H1 (cell line): Measurements from ENCODE around the gene TMEM121B.

Source experiments
- CTCF ChIP-seq, 3 experiments: IDR thresholded peaks; 1 replicate in 2 of 3; 2 replicates in 1 of 3; pipeline versions ENCODE4 v1.5.1 to v1.6.1; 2011; ENCODE audit warnings: low read length in 3 of 3, mild to moderate bottlenecking in 3 of 3, inconsistent platforms in 2 of 3, low read depth in 1 of 3, moderate library complexity in 1 of 3; ENCODE audit not compliant: insufficient read depth in 1 of 3; ENCODE audit errors: control extremely low read depth in 1 of 3
- EZH2 ChIP-seq: fragments of 200-600 bp; sonication (generic); IDR thresholded peaks from 2 replicates; pipeline ENCODE4 v1.7.1; 2012; ENCODE audit warnings: low read depth, mild to moderate bottlenecking, moderate library complexity, low read length, inconsistent platforms; ENCODE audit not compliant: severe bottlenecking
- JUND ChIP-seq: IDR thresholded peaks from 2 replicates; pipeline ENCODE4 v1.6.1; 2011; ENCODE audit warnings: mild to moderate bottlenecking, improper control_type of control experiment, low read length
- POLR2A ChIP-seq, 2 experiments: IDR thresholded peaks; 1 replicate in 1 of 2; 2 replicates in 1 of 2; pipeline ENCODE4 v1.6.1; 2011; ENCODE audit warnings: low read depth in 2 of 2, low read length in 2 of 2, mild to moderate bottlenecking in 2 of 2; ENCODE audit errors: control extremely low read depth in 1 of 2
- RXRA ChIP-seq: IDR thresholded peaks from 2 replicates; pipeline ENCODE4 v1.6.1; 2011; ENCODE audit warnings: low read depth, mild to moderate bottlenecking, low read length, moderate library complexity; ENCODE audit not compliant: insufficient read depth
- TAF1 ChIP-seq: IDR thresholded peaks from 2 replicates; pipeline ENCODE4 v1.6.1; 2011; ENCODE audit warnings: mild to moderate bottlenecking, low read depth, low read length

GRCh38 chr22:17079572-17079971 lies 41.6 kb downstream of the TMEM121B start:
- TF ChIP-seq CTCF (IDR thresholded peaks at IDR 0.05; ENCODE audit: control extremely low read depth in 1 of 3, insufficient read depth in 1 of 3, low read depth in 1 of 3, low read length in 3 of 3) = no peak
- no peak for TF ChIP-seq JUND
- no peak for TF ChIP-seq RXRA
- no peak for TF ChIP-seq EZH2
- TF ChIP-seq POLR2A (IDR thresholded peaks at IDR 0.05; ENCODE audit: control extremely low read depth in 1 of 2, low read depth in 2 of 2, low read length in 2 of 2) = no peak
- no peak for TF ChIP-seq TAF1
